GM12878 (cell line): ENCODE measurements around the gene TRPT1. TPM values are rescaled to one million over a fixed set of nuclear protein-coding genes. Genes with fewer than 3 reads are reported as not detected.
A peak's percentile ranks its signal among the peaks of the same experiment; 100 is the strongest.

Source experiments
- ATAC-seq: fragments of 200-7000 bp; cut with Tn5 transposase; 3 replicates; pipeline ENCODE4 v1.9.1; 2020; ENCODE audit warnings: mild to moderate bottlenecking, moderate library complexity
- BruUV-seq: library from RNA; stranded (reverse); fragments of 400-500 nt; replicated peaks from 2 replicates; lab custom pipeline; 2021; lab: Mats Ljungman, UMichigan
- CTCF ChIA-PET: fragments of 300-600 bp; sonication (Branson Sonifier 250); formaldehyde crosslinking; extraction: SDS; loops from one replicate; lab custom pipeline; 2021; ENCODE audit warnings: inconsistent platforms; lab: Yijun Ruan, JAX
- POLR2A ChIA-PET: fragments of 350-600 bp; formaldehyde crosslinking; extraction: SDS; loops from one replicate; lab custom pipeline; 2021; ENCODE audit warnings: inconsistent platforms; lab: Charles Lee
- RAD21 ChIA-PET: fragments of 300-600 bp; sonication (Branson Sonifier 250); formaldehyde crosslinking; loops from one replicate; lab custom pipeline; 2023; ENCODE audit warnings: antibody characterized with exemption; ENCODE audit not compliant: unreplicated experiment; lab: Charles Lee
- SMC1A ChIA-PET: fragments of 300-600 bp; sonication (Branson Sonifier 250); formaldehyde crosslinking; loops from one replicate; lab custom pipeline; 2023; ENCODE audit not compliant: unreplicated experiment, uncharacterized antibody; lab: Charles Lee
- DNase-seq: peaks from one replicate; pipeline ENCODE4 v3.0.0-alpha.2; 2011; ENCODE audit warnings: low read depth, low spot score
- FAIRE-seq: peaks from 3 replicates; lab custom pipeline; 2011; peaks lifted over from hg19 to GRCh38; lab: Jason Lieb, UNC
- H2AFZ ChIP-seq: 2 replicates; pipeline ENCODE4 v1.6.0; 2011; ENCODE audit warnings: low read depth, low read length, control low read depth; ENCODE audit not compliant: control insufficient read depth
- H3K27ac ChIP-seq: 2 replicates; pipeline ENCODE4 v1.5.1; 2011; ENCODE audit warnings: control low read depth; ENCODE audit not compliant: control insufficient read depth, insufficient read depth
- H3K27me3 ChIP-seq, 2 experiments: replicated peaks in 1 of 2; 2 replicates each; pipeline versions ENCODE4 v1.6.0 to v1.6.1; 2011; ENCODE audit warnings: low read length in 1 of 2; ENCODE audit not compliant: control insufficient read depth in 2 of 2, insufficient read depth in 2 of 2
- H3K36me3 ChIP-seq, 2 experiments: 2 replicates each; pipeline ENCODE4 v1.5.1; 2011; ENCODE audit warnings: low read length in 1 of 2; ENCODE audit not compliant: control insufficient read depth in 2 of 2, insufficient read depth in 2 of 2
- H3K4me1 ChIP-seq: 2 replicates; pipeline ENCODE4 v1.6.1; 2011; ENCODE audit warnings: mild to moderate bottlenecking, low read length, moderate library complexity, mixed read lengths; ENCODE audit not compliant: control insufficient read depth, insufficient read depth
- H3K4me2 ChIP-seq: 2 replicates; pipeline ENCODE4 v1.6.0; 2011; ENCODE audit warnings: control low read depth; ENCODE audit not compliant: control insufficient read depth, insufficient read depth
- H3K4me3 ChIP-seq: fragments of 200-600 bp; sonication (generic); 2 replicates; pipeline ENCODE4 v1.5.1; 2016
- H3K79me2 ChIP-seq: 2 replicates; pipeline ENCODE4 v1.6.0; 2011; ENCODE audit warnings: low read length; ENCODE audit not compliant: control insufficient read depth, insufficient read depth
- H3K9ac ChIP-seq: 2 replicates; pipeline ENCODE4 v1.8.0; 2011; ENCODE audit warnings: low read length, control low read depth, mixed read lengths; ENCODE audit not compliant: control insufficient read depth, insufficient read depth
- H3K9me3 ChIP-seq: replicated peaks from 3 replicates; pipeline ENCODE4 v1.5.1; 2011; ENCODE audit warnings: mild to moderate bottlenecking, low read length; ENCODE audit not compliant: control insufficient read depth, insufficient read depth
- H4K20me1 ChIP-seq: 2 replicates; pipeline ENCODE4 v1.6.0; 2011; ENCODE audit not compliant: control insufficient read depth, insufficient read depth
- BHLHE40 ChIP-seq, 2 experiments: fragments of 450-650 bp in 1 of 2; IDR thresholded peaks; 2 replicates each; pipeline ENCODE4 v1.6.1; 2011 to 2017; ENCODE audit warnings: low read depth in 2 of 2, borderline replicate concordance in 1 of 2, improper control_type of control experiment in 1 of 2, low read length in 1 of 2, mild to moderate bottlenecking in 1 of 2
- CHD1 ChIP-seq: IDR thresholded peaks from 2 replicates; pipeline ENCODE4 v1.6.1; 2012; ENCODE audit warnings: low read depth, low read length, improper control_type of control experiment
- EED ChIP-seq: sonication (generic); IDR thresholded peaks from 2 replicates; pipeline ENCODE4 v1.6.1; 2016; ENCODE audit warnings: antibody characterized with exemption, low read depth
- IKZF1 ChIP-seq: fragments of 450-650 bp; conservative IDR thresholded peaks from 2 replicates; pipeline ENCODE4 v1.6.1; 2017; ENCODE audit warnings: antibody characterized with exemption, mild to moderate bottlenecking
- IKZF2 ChIP-seq, 2 experiments: fragments of 450-650 bp; IDR thresholded peaks; 2 replicates each; pipeline ENCODE4 v1.6.1; 2017; ENCODE audit warnings: mild to moderate bottlenecking in 2 of 2, moderate library complexity in 2 of 2
- IRF4 ChIP-seq: IDR thresholded peaks from 2 replicates; pipeline ENCODE4 v1.6.1; 2011; ENCODE audit warnings: low read depth, low read length
- MEF2A ChIP-seq: IDR thresholded peaks from 2 replicates; pipeline ENCODE4 v1.6.1; 2011; ENCODE audit warnings: low read depth, mild to moderate bottlenecking, low read length, moderate library complexity; ENCODE audit not compliant: insufficient read depth
- WGBS: methylation state at CpG from one replicate; pipeline ENCODE4 v1.1.6; 2016; ENCODE audit warnings: low lambda C conversion rate; ENCODE audit not compliant: insufficient replicate concordance, insufficient coverage; ENCODE audit errors: missing lambda C conversion rate; 5-methylcytosine and 5-hydroxymethylcytosine counted together
- in situ Hi-C: fragments of 300-500 bp; cut with MboI; formaldehyde crosslinking; loops from 9 replicates; pipeline ENCODE4 v1.14.3; 2018; ENCODE audit warnings: mixed read lengths
- intact Hi-C: fragments of 100-400 bp; cut with micrococcal nuclease; formaldehyde crosslinking; loops from one replicate; pipeline ENCODE4 v1.14.2; 2022; ENCODE audit not compliant: unreplicated experiment
- polyA plus RNA-seq, 11 experiments: library from polyadenylated mRNA; depleted of rRNA in 4 of 11; unstranded in 6 of 11; stranded (reverse) in 5 of 11; fragments of >200 nt; fragmentation: Nextera tagmentation in 4 of 11; fragmentation: Illumina TruSeq in 1 of 11; extraction: Ambion mirVana in 4 of 11; extraction: Trizol in 1 of 11; gene quantifications; 1 replicate in 1 of 11; 2 replicates in 10 of 11; pipeline versions ENCODE4 v1.2.1 to v1.2.3, GENCODE V29; 2011 to 2016; ENCODE audit warnings: inconsistent platforms in 2 of 11, missing spikeins in 2 of 11, low read depth in 1 of 11
- total RNA-seq, 4 experiments: library from RNA; depleted of rRNA in 3 of 4; stranded (reverse); fragments of >200 nt in 3 of 4; fragmentation: Illumina TruSeq in 1 of 4; extraction: Trizol in 1 of 4; gene quantifications; 2 replicates each; pipeline versions ENCODE4 v1.2.1 to v1.2.3, GENCODE V29; 2013 to 2021
- TF ChIP-seq, protein P1 (sequence below): fragments of 450-650 bp; IDR thresholded peaks from 2 replicates; pipeline ENCODE4 v1.6.1; 2016; ENCODE audit warnings: mild to moderate bottlenecking
- TF ChIP-seq, protein P2 (sequence below): IDR thresholded peaks from 2 replicates; pipeline ENCODE4 v1.6.1; 2011; ENCODE audit warnings: low read depth, low read length, improper control_type of control experiment, borderline replicate concordance
- TF ChIP-seq, protein P3 (sequence below): IDR thresholded peaks from 2 replicates; pipeline ENCODE4 v1.6.1; 2011; ENCODE audit warnings: low read depth, mild to moderate bottlenecking, low read length, moderate library complexity, borderline replicate concordance; ENCODE audit errors: extremely low read depth
- TF ChIP-seq, protein P4 (sequence below): IDR thresholded peaks from 2 replicates; pipeline ENCODE4 v1.6.1; 2011; ENCODE audit warnings: borderline replicate concordance, low read depth, mild to moderate bottlenecking, moderate library complexity, mixed read lengths, low read length; ENCODE audit not compliant: insufficient read depth; ENCODE audit errors: extremely low read length
- TF ChIP-seq, protein P5 (sequence below): fragments of 450-650 bp; formaldehyde crosslinking; IDR thresholded peaks from 2 replicates; pipeline ENCODE4 v1.4.0; 2020; ENCODE audit warnings: mild to moderate bottlenecking, moderate library complexity

TRPT1 gene
- total and polyA plus RNA-seq, 10 of the 15 experiments (the other 5 are each of a cell fraction or from before 2014, with no cell fraction given) = 7.1 to 63.0 (median 31.4) TPM

DNA sequence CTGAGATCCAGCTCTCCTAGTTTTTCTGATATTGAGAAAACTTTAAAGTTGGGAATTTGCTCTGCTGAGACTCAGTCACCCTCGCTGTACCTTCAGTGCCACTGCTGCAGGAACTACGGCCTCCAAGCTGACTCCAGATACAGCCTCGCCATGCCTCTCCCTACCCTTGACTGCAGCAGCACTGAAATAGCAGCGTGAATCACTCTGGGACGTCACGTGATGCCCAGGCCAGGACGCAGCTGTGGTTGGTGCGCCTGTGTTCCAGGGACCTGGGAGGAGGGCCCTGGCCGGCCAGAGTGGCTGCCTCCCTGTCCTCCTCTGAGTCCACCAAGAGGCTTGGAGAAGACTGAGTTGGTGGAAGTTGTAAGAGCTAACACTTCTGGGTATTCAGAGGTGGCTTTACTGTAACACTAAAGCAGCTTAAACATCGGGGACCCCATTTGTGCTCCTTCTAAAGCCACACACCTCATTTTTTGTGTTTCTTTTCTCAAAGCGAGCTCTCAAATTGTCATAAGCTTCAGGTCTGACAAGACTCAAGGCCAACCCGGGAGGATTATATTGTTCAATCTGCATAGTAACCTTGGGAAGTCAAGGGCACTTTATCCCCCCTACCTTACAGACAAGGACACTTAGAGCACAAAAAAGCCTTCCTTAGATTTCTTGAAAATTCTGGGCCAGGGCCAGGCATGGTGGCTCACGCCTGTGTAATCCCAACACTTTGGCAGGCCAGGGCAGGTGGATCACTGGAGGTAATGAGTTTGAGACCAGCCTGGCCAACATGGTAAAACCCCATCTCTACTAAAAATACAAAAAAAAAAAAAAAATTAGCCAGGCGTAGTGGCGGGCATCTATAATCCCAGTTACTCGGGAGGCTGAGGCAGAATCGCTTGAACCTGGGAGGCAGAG, 44.2 kb downstream of the TRPT1 start:
- Histone ChIP-seq H3K9me3 (no peaks in the 10 kb centered on the region), H3K36me3 (no peaks in the 10 kb centered on the region), H3K9ac (peak overlapping the region; percentile 18; the same call in 1 of the 2 replicates), H4K20me1 (peaks cover 3% of the 10 kb centered on the region; the same call in 1 of the 2 replicates), H3K79me2 (peaks cover 22% of the 10 kb centered on the region), H3K4me1 (peaks cover 28% of the 10 kb centered on the region), H3K27ac (peak overlapping the region; percentile 42), H2AFZ (peak overlapping the region; percentile 82), H3K4me3 (peak overlapping the region; percentile 5; the same call in 1 of the 2 replicates), H3K27me3 (no peaks in the 10 kb centered on the region), H3K4me2 (peak overlapping the region; percentile 85)
- WGBS = 91% methylated on average over 17 of the region's 17 CpGs
- no peak for FAIRE-seq
- in situ Hi-C loops (no loop called here), intact Hi-C loops (no loop called here)
- SMC1A ChIA-PET = interaction anchor here (0.7 kb wide), 1 partner anchor 43 kb away, joined by 4 read pairs; no protein-coding TSS in a partner anchor
- DNase-seq = no peak
- POLR2A ChIA-PET = interaction anchor here (0.6 to 1.3 kb wide), 5 partner anchors 9 to 1414 kb away, joined by 3 to 8 read pairs (median 3); partner anchors contain the start of genes FERMT3, NUDT22 and TRPT1
- CTCF ChIA-PET = interaction anchor here (0.6 to 1.7 kb wide), 8 partner anchors 12 to 507 kb away, joined by 3 to 5 read pairs (median 3); partner anchors contain the start of genes MACROD1 and PRDX5
- BruUV-seq = no TSS peak
- peak; percentile 13 for ATAC-seq
- RAD21 ChIA-PET = interaction anchor here (0.8 to 1.6 kb wide), 2 partner anchors 17 to 23 kb away, joined by 3 to 8 read pairs; no protein-coding TSS in a partner anchor
- TF ChIP-seq, protein P1, sequence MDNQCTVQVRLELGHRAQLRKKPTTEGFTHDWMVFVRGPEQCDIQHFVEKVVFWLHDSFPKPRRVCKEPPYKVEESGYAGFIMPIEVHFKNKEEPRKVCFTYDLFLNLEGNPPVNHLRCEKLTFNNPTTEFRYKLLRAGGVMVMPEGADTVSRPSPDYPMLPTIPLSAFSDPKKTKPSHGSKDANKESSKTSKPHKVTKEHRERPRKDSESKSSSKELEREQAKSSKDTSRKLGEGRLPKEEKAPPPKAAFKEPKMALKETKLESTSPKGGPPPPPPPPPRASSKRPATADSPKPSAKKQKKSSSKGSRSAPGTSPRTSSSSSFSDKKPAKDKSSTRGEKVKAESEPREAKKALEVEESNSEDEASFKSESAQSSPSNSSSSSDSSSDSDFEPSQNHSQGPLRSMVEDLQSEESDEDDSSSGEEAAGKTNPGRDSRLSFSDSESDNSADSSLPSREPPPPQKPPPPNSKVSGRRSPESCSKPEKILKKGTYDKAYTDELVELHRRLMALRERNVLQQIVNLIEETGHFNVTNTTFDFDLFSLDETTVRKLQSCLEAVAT = peak; percentile 38; the same call in 1 of the 2 replicates
- TF ChIP-seq, protein P2, sequence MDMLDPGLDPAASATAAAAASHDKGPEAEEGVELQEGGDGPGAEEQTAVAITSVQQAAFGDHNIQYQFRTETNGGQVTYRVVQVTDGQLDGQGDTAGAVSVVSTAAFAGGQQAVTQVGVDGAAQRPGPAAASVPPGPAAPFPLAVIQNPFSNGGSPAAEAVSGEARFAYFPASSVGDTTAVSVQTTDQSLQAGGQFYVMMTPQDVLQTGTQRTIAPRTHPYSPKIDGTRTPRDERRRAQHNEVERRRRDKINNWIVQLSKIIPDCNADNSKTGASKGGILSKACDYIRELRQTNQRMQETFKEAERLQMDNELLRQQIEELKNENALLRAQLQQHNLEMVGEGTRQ = peak; percentile 70
- TF ChIP-seq MEF2A (peak; percentile 72; the same call in 1 of the 2 replicates), CHD1 (no peak), EED (0 out of 2 replicates have a peak, but pooled peaks have one; percentile 15), BHLHE40 (IDR thresholded peaks at IDR 0.05; ENCODE audit: borderline replicate concordance in 1 of 2, low read depth in 2 of 2, low read length in 1 of 2) (peak; percentile 56 to 88; a peak in 3 of 4 replicates), IRF4 (0 out of 2 replicates have a peak, but pooled peaks have one; percentile 22), IKZF2 (IDR thresholded peaks at IDR 0.05) (peak in 1 of 2 experiments; percentile 11; a peak in 1 of 4 replicates), IKZF1 (peak; percentile 27; the same call in 1 of the 2 replicates)
- TF ChIP-seq, protein P3, sequence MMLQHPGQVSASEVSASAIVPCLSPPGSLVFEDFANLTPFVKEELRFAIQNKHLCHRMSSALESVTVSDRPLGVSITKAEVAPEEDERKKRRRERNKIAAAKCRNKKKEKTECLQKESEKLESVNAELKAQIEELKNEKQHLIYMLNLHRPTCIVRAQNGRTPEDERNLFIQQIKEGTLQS = peak; percentile 75; the same call in 1 of the 2 replicates
- TF ChIP-seq, protein P4, sequence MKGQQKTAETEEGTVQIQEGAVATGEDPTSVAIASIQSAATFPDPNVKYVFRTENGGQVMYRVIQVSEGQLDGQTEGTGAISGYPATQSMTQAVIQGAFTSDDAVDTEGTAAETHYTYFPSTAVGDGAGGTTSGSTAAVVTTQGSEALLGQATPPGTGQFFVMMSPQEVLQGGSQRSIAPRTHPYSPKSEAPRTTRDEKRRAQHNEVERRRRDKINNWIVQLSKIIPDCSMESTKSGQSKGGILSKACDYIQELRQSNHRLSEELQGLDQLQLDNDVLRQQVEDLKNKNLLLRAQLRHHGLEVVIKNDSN = peak; percentile 96
- TF ChIP-seq, protein P5, sequence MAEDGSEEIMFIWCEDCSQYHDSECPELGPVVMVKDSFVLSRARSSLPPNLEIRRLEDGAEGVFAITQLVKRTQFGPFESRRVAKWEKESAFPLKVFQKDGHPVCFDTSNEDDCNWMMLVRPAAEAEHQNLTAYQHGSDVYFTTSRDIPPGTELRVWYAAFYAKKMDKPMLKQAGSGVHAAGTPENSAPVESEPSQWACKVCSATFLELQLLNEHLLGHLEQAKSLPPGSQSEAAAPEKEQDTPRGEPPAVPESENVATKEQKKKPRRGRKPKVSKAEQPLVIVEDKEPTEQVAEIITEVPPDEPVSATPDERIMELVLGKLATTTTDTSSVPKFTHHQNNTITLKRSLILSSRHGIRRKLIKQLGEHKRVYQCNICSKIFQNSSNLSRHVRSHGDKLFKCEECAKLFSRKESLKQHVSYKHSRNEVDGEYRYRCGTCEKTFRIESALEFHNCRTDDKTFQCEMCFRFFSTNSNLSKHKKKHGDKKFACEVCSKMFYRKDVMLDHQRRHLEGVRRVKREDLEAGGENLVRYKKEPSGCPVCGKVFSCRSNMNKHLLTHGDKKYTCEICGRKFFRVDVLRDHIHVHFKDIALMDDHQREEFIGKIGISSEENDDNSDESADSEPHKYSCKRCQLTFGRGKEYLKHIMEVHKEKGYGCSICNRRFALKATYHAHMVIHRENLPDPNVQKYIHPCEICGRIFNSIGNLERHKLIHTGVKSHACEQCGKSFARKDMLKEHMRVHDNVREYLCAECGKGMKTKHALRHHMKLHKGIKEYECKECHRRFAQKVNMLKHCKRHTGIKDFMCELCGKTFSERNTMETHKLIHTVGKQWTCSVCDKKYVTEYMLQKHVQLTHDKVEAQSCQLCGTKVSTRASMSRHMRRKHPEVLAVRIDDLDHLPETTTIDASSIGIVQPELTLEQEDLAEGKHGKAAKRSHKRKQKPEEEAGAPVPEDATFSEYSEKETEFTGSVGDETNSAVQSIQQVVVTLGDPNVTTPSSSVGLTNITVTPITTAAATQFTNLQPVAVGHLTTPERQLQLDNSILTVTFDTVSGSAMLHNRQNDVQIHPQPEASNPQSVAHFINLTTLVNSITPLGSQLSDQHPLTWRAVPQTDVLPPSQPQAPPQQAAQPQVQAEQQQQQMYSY (CRISPR knock-in tag) = 0 out of 2 replicates have a peak, but pooled peaks have one; percentile 46
